Stimulated activated naive CD8-positive, alpha-beta T cell treated with anti-CD3 and anti-CD28 coated beads, Interleukin-15, amount 100 ng/mL, for 72 hours (primary cell): ENCODE data around the gene NGDN.
A peak's percentile ranks its signal among the peaks of the same experiment; 100 is the strongest.
"Not testable (repeated sequence)": the region's sequence is repeated elsewhere in the genome, so short reads cannot be mapped to it uniquely, and the experiment has no call there.

ENCODE experiments used
- ATAC-seq: fragments of 150-1000 bp; cut with Tn5 transposase; 2 replicates; pipeline ENCODE4 v1.10.0; 2021; ENCODE audit warnings: mild to moderate bottlenecking, moderate library complexity
- DNase-seq, 2 donors: peaks; one replicate each; pipeline ENCODE4 v3.0.0; 2021 to 2022
- H3K27ac Mint-ChIP-seq, 2 donors: one replicate each; pipeline ENCODE4 v1.8.0; 2022; ENCODE audit warnings: mild to moderate bottlenecking in 2 of 2, mixed read lengths in 2 of 2, moderate library complexity in 2 of 2
- H3K27me3 Mint-ChIP-seq: one replicate; pipeline ENCODE4 v1.8.0; 2022; ENCODE audit warnings: mixed read lengths
- H3K4me1 Mint-ChIP-seq: one replicate; pipeline ENCODE4 v1.8.0; 2022; ENCODE audit warnings: mild to moderate bottlenecking, mixed read lengths
- H3K4me3 Mint-ChIP-seq, 2 donors: one replicate each; pipeline ENCODE4 v1.8.0; 2022; ENCODE audit warnings: mild to moderate bottlenecking in 2 of 2, mixed read lengths in 2 of 2, moderate library complexity in 1 of 2
- H3K9me3 Mint-ChIP-seq, 2 donors: one replicate each; pipeline ENCODE4 v1.8.0; 2022; ENCODE audit warnings: mixed read lengths in 2 of 2

The NGDN gene

DNA sequence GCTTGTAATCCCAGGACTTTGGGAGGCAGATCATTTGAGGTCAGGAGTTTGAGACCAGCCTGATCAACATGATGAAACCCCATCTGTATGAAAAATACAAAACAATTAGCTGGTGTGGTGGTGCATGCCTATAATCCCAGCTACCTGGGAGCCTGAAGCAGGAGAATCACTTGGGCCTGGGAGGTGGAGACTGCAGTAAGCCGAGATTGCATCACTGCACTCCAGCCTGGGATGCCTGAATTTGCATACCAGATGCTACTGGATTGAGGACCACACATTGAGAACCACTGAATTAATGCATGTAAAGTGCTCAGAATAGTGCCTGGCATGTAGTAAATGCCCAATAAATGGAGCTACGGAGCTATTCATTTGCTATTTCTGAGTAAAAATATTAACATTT is 19.1 kb upstream of the NGDN start:
- Mint-ChIP-seq H3K4me1 (peaks cover 9% of the 10 kb centered on the region), H3K27me3 (peaks cover 34% of the 10 kb centered on the region), H3K4me3 (no peak overlapping the region), H3K9me3 (no peaks in the 10 kb centered on the region), H3K27ac (no peak overlapping the region)
- DNase-seq (no peak), ATAC-seq (no peak)

DNA sequence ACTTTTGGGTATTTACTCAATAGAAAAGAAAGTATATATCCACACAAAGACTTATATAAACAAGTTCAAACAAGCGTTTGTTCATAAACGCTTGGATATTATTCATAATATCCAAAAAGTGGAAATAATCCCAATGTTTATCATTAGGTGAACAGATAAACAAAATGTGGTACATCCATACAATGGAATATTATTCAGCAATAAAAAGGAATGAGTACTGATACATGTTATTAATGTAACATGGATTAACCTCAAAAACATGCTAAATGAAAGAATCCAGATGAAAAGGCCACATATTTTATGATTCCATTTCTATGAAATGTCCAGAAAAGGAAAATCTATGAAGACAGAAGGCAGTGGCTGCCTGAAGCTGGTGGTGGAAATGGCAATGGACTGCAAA is 17.3 kb upstream of the NGDN start:
- DNase-seq (no peak), ATAC-seq (no peak)
- no peak overlapping the region for H3K27ac Mint-ChIP-seq

DNA sequence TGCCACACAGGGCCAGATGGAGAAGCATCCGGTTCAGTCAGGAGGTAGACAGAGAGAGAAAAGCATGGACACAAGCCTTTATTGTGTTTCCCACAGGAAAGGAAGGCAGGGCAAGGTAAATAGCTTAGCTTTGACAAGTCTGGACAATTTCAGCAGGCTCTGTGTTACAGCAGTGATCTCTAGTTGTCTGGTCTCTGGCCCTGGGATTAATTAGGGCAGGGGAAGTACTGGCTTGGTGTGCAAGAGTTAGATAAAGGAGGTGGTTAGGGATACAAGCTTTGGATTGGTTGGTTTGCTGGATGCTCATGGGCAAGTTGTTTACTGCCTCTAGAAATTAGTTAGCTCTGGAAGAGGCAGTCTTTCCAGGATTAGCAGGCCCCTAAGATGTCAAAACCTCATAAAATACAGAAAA is 15.1 kb upstream of the NGDN start:
- no peak for ATAC-seq
- Mint-ChIP-seq H3K27me3 (peaks cover 51% of the 10 kb centered on the region), H3K4me3 (no peak overlapping the region)

More for the DNA sequence above, 17.3 kb upstream of the NGDN start:
- H3K4me1 Mint-ChIP-seq: peaks cover 9% of the 10 kb centered on the region
- peaks cover 48% of the 10 kb centered on the region for H3K27me3 Mint-ChIP-seq
- H3K4me3 Mint-ChIP-seq: no peak overlapping the region
- H3K9me3 Mint-ChIP-seq: no peaks in the 10 kb centered on the region

DNA sequence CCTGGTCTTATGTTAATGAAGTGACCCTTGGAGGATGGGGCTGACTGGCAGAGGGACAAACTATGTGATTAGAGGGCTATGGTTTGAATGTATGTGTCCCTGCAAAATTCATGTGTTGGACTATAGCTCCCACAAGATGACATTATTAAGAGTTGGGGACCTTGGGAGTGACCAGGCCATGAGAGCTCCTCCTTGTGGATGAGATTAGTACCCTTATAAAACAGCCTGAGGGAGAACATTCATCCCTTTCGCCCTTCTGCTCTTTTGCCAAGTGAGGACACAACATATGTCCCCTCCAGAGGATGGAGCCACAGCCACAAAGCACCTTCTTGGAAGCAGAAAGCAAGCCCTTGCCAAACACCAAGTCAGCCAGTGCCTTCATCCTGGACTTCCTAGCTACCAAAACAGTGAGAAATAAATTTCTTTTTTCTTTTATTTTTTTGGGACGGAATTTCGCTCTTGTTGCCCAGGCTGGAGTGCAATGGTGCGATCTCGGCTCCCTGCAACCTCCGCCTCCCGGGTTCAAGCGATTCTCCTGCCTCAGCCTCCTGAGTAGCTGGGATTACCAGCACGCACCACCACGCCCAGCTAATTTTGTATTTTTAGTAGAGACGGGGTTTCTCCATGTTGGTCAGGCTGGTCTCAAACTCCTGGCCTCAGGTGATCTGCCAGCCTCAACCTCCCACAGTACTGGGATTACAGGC is 12.5 kb upstream of the NGDN start:
- not testable (repeated sequence) for H3K4me3 Mint-ChIP-seq, H3K27ac Mint-ChIP-seq, ATAC-seq, DNase-seq, H3K4me1 Mint-ChIP-seq, H3K9me3 Mint-ChIP-seq
- H3K27me3 Mint-ChIP-seq: peaks cover 50% of the 10 kb centered on the region

More for the DNA sequence above, 15.1 kb upstream of the NGDN start:
- H3K27ac Mint-ChIP-seq: no peak overlapping the region
- no peaks in the 10 kb centered on the region for H3K4me1 Mint-ChIP-seq
- H3K9me3 Mint-ChIP-seq: no peaks in the 10 kb centered on the region
- DNase-seq: no peak

DNA sequence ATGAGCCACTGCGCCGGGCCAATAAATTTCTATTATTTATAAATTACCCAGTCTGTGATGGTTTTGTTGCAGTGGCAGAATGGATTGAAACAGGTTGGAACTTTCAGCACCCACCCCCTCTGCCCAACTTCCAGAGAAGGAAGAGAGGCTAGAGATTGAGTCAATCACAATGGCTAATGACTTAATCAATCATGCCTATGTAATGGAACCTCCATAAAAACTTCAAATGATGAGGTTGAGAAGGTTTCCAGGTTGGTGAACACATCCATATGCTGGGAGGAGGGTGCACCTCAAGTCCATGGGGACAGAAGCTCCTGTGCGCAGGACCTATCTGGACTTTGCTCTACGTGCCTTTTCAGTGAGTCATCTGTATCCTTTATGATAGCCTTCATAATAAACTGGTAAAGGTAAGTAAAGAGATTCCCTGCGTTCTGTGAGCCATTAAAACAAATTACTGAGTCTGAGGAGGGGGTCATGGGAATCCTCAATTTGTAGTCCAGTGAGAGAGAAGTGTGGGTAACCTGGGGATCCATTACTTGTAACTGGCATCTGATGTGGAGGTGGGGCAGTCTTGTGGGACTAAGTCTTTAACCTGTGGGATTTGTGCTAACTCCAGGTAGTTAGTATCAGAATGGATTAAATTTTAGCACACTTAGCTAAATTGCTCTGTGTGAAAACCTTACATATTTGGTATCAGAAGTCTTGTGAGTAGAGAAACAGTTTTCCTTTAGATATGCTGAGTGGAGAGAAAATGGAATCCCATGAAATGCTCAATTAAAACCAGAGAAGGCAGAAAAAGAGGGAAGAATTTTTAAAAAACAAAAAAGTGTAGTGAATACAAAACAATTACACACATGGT is 11.7 kb upstream of the NGDN start:
- peaks cover 50% of the 10 kb centered on the region for H3K27me3 Mint-ChIP-seq
- no peaks in the 10 kb centered on the region for H3K4me1 Mint-ChIP-seq
- ATAC-seq: no peak
- DNase-seq: no peak
- H3K27ac Mint-ChIP-seq: no peak overlapping the region
- no peaks in the 10 kb centered on the region for H3K9me3 Mint-ChIP-seq
- no peak overlapping the region for H3K4me3 Mint-ChIP-seq

DNA sequence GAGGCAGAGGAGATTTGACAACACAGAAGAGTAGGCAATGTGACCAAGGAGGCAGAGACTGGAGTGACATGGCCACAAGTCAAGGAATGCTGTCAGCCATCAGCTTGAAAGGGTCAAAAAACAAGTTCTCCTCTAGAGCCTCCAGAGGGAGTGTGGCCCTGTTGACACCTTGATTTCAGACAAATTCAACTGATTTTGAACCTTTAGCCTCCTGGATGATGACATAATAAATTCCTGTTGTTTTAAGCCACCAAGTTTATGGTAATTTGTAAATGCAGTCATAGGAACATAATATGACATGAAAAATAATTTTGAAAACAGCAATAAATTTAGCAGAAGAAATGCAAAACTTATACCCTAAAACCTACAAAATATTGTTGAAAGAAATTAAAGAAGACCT is 8.5 kb upstream of the NGDN start:
- no peaks in the 10 kb centered on the region for H3K4me1 Mint-ChIP-seq
- no peak for DNase-seq
- H3K27ac Mint-ChIP-seq: no peak overlapping the region
- no peaks in the 10 kb centered on the region for H3K9me3 Mint-ChIP-seq
- no peak for ATAC-seq
- no peak overlapping the region for H3K4me3 Mint-ChIP-seq
- peaks cover 24% of the 10 kb centered on the region for H3K27me3 Mint-ChIP-seq

DNA sequence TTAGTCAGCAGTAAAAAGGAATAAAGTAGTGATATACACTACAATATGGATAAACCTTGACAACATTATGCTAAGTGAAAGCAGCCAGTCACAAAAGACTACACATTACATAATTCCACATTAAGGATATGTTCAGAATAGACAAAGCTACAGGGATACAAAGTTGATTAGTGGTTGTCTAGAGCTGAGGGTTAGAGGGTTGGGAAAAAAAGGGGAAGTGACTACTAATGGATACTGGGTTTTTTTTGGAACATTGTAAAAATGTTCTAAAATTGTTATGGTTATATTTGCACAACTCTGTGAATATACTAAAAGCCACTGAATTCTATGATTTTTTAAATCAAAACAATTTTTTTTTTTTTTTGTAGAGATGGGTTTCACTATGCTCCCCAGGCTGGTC is 4.8 kb upstream of the NGDN start:
- DNase-seq (no peak), ATAC-seq (no peak)
- Mint-ChIP-seq H3K4me1 (no peaks in the 10 kb centered on the region), H3K27ac (no peak overlapping the region), H3K9me3 (no peaks in the 10 kb centered on the region), H3K27me3 (peaks cover 8% of the 10 kb centered on the region), H3K4me3 (no peak overlapping the region)

DNA sequence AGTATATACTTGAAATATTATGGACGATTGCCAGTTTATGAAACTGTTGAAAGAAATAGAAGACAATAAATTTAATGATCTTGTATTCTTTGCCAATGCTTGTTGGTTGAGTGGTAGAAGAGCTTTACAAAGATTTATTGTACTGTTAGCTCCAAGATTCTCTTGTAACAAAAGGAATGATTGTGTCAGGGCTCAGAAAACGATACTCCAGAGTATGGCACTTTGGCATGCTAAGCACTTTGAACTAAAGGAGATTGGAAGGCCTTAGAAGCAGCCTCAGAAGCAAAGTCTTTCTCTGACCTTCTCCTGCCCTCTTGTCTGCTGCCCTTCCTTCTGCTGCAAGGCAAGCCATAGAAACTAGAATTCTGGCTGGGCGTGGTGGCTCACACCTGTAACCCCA is 4.2 kb upstream of the NGDN start:
- ATAC-seq (no peak), DNase-seq (no peak)
- no peak overlapping the region for H3K4me3 Mint-ChIP-seq
- H3K27ac Mint-ChIP-seq: no peak overlapping the region
- no peaks in the 10 kb centered on the region for H3K4me1 Mint-ChIP-seq
- H3K27me3 Mint-ChIP-seq: peaks cover 8% of the 10 kb centered on the region
- no peaks in the 10 kb centered on the region for H3K9me3 Mint-ChIP-seq

DNA sequence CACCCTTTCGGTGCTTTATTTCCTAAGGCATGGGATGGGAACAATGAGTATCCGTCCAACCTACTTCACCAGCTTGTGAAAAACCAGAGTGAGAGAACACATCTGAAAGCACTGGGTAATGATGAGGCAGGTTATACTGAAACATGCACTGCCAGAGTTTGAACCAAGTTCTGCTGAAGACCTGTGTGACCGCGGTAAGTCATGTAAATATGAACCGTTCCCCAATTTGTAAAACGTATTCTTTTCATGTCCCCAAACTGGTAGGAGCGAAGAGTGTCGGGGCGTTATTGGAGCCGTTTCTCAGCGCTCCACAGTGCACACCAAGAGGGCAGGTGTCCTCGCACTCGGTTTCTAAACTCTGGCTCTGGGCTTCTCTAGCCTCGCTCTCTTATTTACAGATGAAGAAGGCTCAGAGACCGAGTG is 788 bp upstream of the NGDN start:
- DNase-seq (no peak), ATAC-seq (peak; percentile 1)
- no peak overlapping the region for H3K27ac Mint-ChIP-seq
- no peaks in the 10 kb centered on the region for H3K9me3 Mint-ChIP-seq
- no peak overlapping the region for H3K4me3 Mint-ChIP-seq
- H3K27me3 Mint-ChIP-seq: no peaks in the 10 kb centered on the region
- H3K4me1 Mint-ChIP-seq: peaks cover 9% of the 10 kb centered on the region

DNA sequence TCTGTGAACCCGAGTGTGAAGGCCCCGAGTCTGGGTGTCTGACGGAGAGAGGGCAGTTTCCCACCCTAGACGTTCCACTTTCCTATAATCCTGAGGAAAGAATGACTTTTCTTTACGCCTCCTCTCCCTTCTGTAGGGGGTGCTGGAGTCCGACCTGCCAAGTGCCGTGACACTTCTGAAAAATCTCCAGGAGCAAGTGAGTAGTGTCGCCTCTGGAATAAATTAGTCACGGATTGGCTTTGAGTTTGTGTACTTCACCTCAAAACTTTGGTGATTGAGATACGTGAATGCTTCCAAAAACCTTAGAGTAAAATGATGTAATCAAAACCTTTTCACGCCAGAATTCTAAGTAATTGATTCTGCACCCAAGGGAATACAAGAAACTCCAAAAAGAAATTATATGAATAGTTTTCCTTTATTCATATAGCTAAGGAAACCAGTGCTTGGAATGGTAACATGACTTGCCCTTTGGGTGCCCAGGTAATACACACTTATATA is 452 bp downstream of the NGDN start:
- DNase-seq: no peak
- H3K9me3 Mint-ChIP-seq: no peaks in the 10 kb centered on the region

DNA sequence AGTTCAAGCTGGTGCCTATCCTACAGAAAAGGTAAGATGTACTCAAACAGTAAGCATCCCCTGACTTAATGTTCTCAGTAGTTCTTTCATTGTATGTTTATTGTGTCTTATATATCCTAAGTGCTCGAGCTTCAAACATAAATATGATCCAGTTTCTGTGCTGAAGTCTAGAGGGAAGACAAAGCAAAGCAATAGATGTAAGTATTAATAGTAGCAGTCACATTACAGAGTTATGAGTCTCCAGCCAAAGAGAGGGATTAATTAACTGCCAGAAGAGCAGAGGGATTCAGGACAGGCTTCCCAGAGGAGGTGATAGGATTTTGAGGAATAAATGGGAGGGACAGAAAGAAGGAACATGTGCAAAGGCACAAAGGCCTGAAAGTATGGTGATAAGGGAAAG is 1.4 kb downstream of the NGDN start:
- Mint-ChIP-seq H3K27ac (peak overlapping the region in 1 of 2 donors; percentile 9), H3K9me3 (no peaks in the 10 kb centered on the region), H3K4me3 (no peak overlapping the region), H3K4me1 (peaks cover 9% of the 10 kb centered on the region), H3K27me3 (no peaks in the 10 kb centered on the region)
- ATAC-seq: no peak
- no peak for DNase-seq

More for the DNA sequence above, 452 bp downstream of the NGDN start:
- Mint-ChIP-seq H3K27ac (no peak overlapping the region), H3K4me1 (peaks cover 9% of the 10 kb centered on the region), H3K27me3 (no peaks in the 10 kb centered on the region), H3K4me3 (no peak overlapping the region)
- peak; percentile 3 for ATAC-seq

DNA sequence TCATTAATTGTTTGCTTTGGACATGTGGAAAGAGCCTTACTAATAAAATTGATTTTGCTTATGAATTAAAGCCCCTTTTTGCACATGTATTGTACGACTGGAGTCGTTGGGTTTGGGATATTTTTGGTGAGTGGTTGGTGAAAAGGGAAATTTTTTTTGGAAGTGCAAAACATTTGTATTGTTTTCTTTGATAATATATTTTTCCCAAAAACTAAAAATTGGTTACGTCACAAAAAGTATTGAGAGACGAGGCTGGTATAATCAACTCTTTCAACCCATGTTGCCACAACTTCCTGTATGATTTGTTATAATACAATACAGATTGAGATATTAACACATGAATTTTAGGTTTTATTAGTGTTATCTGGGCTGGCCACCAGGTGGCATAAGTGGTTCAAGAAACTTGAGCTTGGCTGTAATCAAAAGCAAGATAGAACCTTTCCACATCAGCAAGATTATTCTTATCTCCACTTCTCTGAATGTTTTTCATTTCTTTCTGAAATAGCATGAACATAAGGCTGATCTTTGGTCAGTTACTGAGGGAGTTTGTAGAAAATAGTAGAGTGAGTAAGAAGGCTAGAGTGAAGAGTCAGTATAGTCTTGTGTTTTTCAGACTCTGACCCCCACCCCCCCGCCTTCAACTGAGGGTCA is 8.7 kb downstream of the NGDN start:
- Mint-ChIP-seq H3K4me1 (peaks cover 10% of the 10 kb centered on the region), H3K4me3 (no peak overlapping the region), H3K9me3 (no peaks in the 10 kb centered on the region), H3K27me3 (no peaks in the 10 kb centered on the region), H3K27ac (peak overlapping the region in 1 of 2 donors; percentile 40)
- peak; percentile 82 for ATAC-seq
- DNase-seq: peak; percentile 64 to 69

DNA sequence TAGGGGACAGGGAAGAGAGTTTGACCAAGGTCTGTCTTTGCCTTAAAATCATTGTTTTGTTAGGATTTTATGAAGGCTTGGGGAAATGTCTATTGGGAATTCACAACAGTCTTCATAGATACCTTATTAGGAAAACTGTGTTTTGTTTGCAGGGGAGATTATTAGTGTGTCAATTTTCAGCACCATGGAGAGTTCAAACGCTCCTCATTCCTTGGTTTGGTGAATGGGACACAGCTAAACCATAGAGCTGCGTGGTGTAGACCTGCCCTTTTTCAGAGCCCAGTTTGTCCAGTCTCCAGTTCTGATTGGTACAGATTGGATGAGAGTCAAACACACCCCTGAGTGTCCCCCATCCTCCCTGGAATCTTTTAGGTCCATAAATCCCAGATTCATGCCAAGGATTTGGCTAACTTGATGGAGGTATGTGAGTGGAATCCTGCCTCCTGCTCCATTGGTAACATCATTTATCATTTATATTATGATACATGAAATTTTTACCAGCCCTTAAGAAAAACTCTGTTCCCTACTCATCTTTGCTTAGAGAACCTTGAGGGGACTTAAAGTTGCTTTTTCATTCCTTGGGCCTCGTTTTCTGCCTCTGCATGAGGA is 12.0 kb downstream of the NGDN start:
- Mint-ChIP-seq H3K27ac (no peak overlapping the region), H3K9me3 (no peaks in the 10 kb centered on the region), H3K27me3 (no peaks in the 10 kb centered on the region), H3K4me3 (no peak overlapping the region), H3K4me1 (peaks cover 10% of the 10 kb centered on the region)
- DNase-seq (no peak), ATAC-seq (no peak)

DNA sequence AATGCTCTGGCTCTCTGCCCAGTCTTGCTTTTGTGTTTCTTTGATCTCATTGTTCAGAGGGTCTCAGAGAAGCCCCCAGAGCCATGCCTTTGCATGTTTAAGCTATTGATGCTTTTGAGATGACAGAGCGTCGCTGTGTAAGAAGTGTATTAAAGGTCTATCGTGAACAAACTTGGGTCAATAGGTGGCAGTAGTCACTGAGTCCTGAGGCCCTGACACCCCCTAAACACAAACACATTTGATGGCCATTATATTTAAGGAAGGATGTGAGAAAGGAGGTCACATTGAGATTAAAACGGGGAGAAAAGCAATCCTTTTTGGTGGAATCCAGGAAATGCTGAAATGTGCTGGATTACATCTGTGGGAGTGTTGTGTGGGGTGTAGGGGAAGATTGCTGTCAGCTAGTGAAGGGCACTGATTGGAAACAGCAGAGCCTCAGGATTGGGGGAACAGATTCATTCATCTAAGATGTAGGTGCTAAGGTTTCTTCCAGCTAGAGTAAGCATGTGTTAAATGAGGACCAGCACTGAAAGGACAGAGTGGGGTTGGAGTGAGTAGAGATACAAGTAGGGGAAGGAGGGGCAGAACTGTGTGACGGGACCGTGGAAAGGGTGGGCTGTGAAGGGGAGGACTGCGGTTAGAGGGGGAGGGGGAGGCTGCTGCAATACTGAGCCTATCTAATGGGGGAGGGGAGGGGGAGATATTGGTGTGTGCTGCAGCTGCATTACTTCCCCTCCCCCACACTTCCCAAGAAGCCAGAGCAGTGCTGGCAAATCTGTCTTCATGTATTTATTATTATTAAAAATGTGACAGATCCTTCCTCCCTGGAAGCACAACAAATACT is 12.7 kb downstream of the NGDN start:
- ATAC-seq: no peak
- no peak overlapping the region for H3K27ac Mint-ChIP-seq
- H3K27me3 Mint-ChIP-seq: no peaks in the 10 kb centered on the region
- H3K4me3 Mint-ChIP-seq: no peak overlapping the region
- H3K9me3 Mint-ChIP-seq: no peaks in the 10 kb centered on the region
- DNase-seq: no peak
- H3K4me1 Mint-ChIP-seq: peaks cover 7% of the 10 kb centered on the region

DNA sequence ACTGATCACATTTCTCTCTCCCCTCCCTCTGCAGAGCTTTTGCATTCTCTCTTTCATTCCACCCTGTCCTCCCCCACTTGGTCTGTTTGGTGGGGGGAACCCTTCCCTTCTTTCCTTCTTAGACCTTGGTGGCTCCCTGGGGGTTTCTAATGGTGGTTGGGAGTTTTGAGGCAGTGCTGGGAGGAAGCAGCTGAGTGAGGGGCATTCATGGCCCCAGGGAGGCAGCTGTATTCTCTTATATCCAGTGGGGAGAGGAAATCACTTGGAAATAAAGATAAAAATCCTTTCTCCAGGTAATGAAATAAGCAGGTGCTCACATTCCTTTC is 13.3 kb downstream of the NGDN start:
- Mint-ChIP-seq H3K4me1 (peaks cover 3% of the 10 kb centered on the region), H3K4me3 (no peak overlapping the region), H3K27ac (no peak overlapping the region), H3K9me3 (no peaks in the 10 kb centered on the region), H3K27me3 (no peaks in the 10 kb centered on the region)
- ATAC-seq (no peak), DNase-seq (no peak)
